ENCODE results near the gene DDAH1.

The DDAH1 gene

GRCh38 chr1:85276978-85277639 is 187.8 kb downstream of the DDAH1 start:
- Histone ChIP-seq H3K36me3 (ENCODE audit: insufficient read depth, low read length) (no peaks in the 10 kb centered on the region), H2AFZ (ENCODE audit: low read length) (peak overlapping the region; percentile 94), H4K20me1 (ENCODE audit: insufficient read depth, low read length, poor library complexity, severe bottlenecking) (peaks cover 33% of the 10 kb centered on the region), H3K9me3 (ENCODE audit: insufficient read depth, low read depth, low read length) (no peaks in the 10 kb centered on the region), H3K9me2 (replicated peaks; ENCODE audit: low read depth, low read length) (no peaks in the 10 kb centered on the region), H3K4me1 (ENCODE audit: insufficient read depth, low read length, poor library complexity, severe bottlenecking) (peaks cover 28% of the 10 kb centered on the region), H3K27me3 (ENCODE audit: insufficient read depth, low read length, poor library complexity, severe bottlenecking) (peaks cover 5% of the 10 kb centered on the region), H3K9ac (ENCODE audit: low read depth, low read length, poor library complexity, severe bottlenecking) (peak overlapping the region; percentile 75), H3K79me2 (ENCODE audit: insufficient read depth, low read length) (peaks cover 42% of the 10 kb centered on the region), H3K4me3 (ENCODE audit: low read length, poor library complexity, severe bottlenecking) (peak overlapping the region; percentile 90), H3K4me2 (ENCODE audit: low read depth, low read length, poor library complexity, severe bottlenecking) (peak overlapping the region; percentile 87), H3F3A (ENCODE audit: low read depth) (no peaks in the 10 kb centered on the region)
- TF ChIP-seq EZH2phosphoT487 (IDR thresholded peaks at IDR 0.05; ENCODE audit: borderline replicate concordance): no peak
- TF ChIP-seq CTCF (conservative IDR thresholded peaks at IDR 0.05; ENCODE audit: low read length): no peak

GRCh38 chr1:85276215-85276977 is 188.6 kb downstream of the DDAH1 start, which contains the start of gene BCL10:
Gene BCL10, minus strand, starts transcription at chr1:85276632. Its CDS starts 280 bp downstream, at chr1:85276352.
- Histone ChIP-seq H3K79me2 (ENCODE audit: insufficient read depth, low read length) (peaks cover 49% of the 10 kb centered on the region), H3K4me2 (ENCODE audit: low read depth, low read length, poor library complexity, severe bottlenecking) (peak within 1 kb of the TSS; percentile 87), H3K9me3 (ENCODE audit: insufficient read depth, low read depth, low read length) (no peaks in the 10 kb centered on the region), H3K36me3 (ENCODE audit: insufficient read depth, low read length) (no peaks in the 10 kb centered on the region), H3F3A (ENCODE audit: low read depth) (no peaks in the 10 kb centered on the region), H3K4me3 (ENCODE audit: low read length, poor library complexity, severe bottlenecking) (peak within 1 kb of the TSS; percentile 90), H2AFZ (ENCODE audit: low read length) (peak within 1 kb of the TSS; percentile 94), H3K9me2 (replicated peaks; ENCODE audit: low read depth, low read length) (no peaks in the 10 kb centered on the region), H4K20me1 (ENCODE audit: insufficient read depth, low read length, poor library complexity, severe bottlenecking) (peaks cover 38% of the 10 kb centered on the region), H3K4me1 (ENCODE audit: insufficient read depth, low read length, poor library complexity, severe bottlenecking) (peaks cover 35% of the 10 kb centered on the region), H3K27me3 (ENCODE audit: insufficient read depth, low read length, poor library complexity, severe bottlenecking) (peaks cover 5% of the 10 kb centered on the region), H3K9ac (ENCODE audit: low read depth, low read length, poor library complexity, severe bottlenecking) (peak within 1 kb of the TSS; percentile 85)
- TF ChIP-seq EZH2phosphoT487 (IDR thresholded peaks at IDR 0.05; ENCODE audit: borderline replicate concordance) (no peak), CTCF (conservative IDR thresholded peaks at IDR 0.05; ENCODE audit: low read length) (no peak)

DNA sequence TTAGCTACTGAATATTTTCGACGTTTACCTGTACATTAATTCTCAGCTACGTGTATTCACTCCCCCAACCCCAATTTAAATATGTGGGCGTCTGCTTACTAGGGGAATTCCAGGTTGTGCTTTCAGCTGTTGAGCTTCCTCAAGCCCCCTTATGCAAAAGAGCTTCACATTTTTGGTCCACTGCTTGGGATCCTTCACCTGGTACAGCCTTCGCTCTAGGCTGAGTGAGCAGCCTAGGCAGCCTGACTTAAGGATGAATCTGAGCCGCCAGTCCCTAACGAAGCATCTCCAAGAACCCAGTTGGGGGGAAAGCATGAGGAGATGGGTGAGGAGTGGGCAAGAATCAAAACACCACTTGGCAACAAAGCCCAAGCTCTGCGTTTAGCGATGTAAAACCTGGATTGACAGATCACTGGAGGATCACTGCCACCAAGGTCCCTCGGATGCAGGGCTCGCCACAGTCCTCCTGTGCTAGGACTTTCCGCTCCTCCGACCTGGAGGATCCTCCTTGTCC is 189.2 kb downstream of the DDAH1 start:
- TF ChIP-seq CTCF (conservative IDR thresholded peaks at IDR 0.05; ENCODE audit: low read length): no peak
- no peak for TF ChIP-seq EZH2phosphoT487 (IDR thresholded peaks at IDR 0.05; ENCODE audit: borderline replicate concordance)
- H3K9me3 ChIP-seq (ENCODE audit: insufficient read depth, low read depth, low read length): no peaks in the 10 kb centered on the region
- H3K79me2 ChIP-seq (ENCODE audit: insufficient read depth, low read length): peaks cover 55% of the 10 kb centered on the region
- peak overlapping the region; percentile 85 for H3K9ac ChIP-seq (ENCODE audit: low read depth, low read length, poor library complexity, severe bottlenecking)
- peaks cover under 1% of the 10 kb centered on the region; the same call in 1 of the 2 replicates for H3K36me3 ChIP-seq (ENCODE audit: insufficient read depth, low read length)
- H3K4me2 ChIP-seq (ENCODE audit: low read depth, low read length, poor library complexity, severe bottlenecking): peak overlapping the region; percentile 82
- H4K20me1 ChIP-seq (ENCODE audit: insufficient read depth, low read length, poor library complexity, severe bottlenecking): peaks cover 44% of the 10 kb centered on the region
- no peaks in the 10 kb centered on the region for H3K9me2 ChIP-seq (replicated peaks; ENCODE audit: low read depth, low read length)
- H3K27me3 ChIP-seq (ENCODE audit: insufficient read depth, low read length, poor library complexity, severe bottlenecking): no peaks in the 10 kb centered on the region
- peaks cover 42% of the 10 kb centered on the region for H3K4me1 ChIP-seq (ENCODE audit: insufficient read depth, low read length, poor library complexity, severe bottlenecking)
- peak overlapping the region; percentile 73 for H2AFZ ChIP-seq (ENCODE audit: low read length)
- peak overlapping the region; percentile 90 for H3K4me3 ChIP-seq (ENCODE audit: low read length, poor library complexity, severe bottlenecking)
- H3F3A ChIP-seq (ENCODE audit: low read depth): no peaks in the 10 kb centered on the region
